Cardiac fibroblast (primary cell): ENCODE data around the gene GNAI3.

Experiments used
- DNase-seq, 2 donors: peaks; one replicate each; pipeline versions ENCODE4 v3.0.0 to v3.0.0-alpha.2; 2010; ENCODE audit warnings: low read depth in 2 of 2
- H3K4me3 ChIP-seq, 2 donors: replicated peaks in 1 of 2; 1 replicate in 1 of 2; 2 replicates in 1 of 2; pipeline ENCODE4 v1.5.1; 2011; ENCODE audit warnings: low read depth in 2 of 2, low read length in 2 of 2, mild to moderate bottlenecking in 2 of 2, moderate library complexity in 1 of 2
- TF ChIP-seq, protein P1 (sequence below): IDR thresholded peaks from one replicate; pipeline ENCODE4 v1.5.1; 2011; ENCODE audit warnings: low read depth, mild to moderate bottlenecking, low read length, inconsistent platforms

The GNAI3 gene

DNA sequence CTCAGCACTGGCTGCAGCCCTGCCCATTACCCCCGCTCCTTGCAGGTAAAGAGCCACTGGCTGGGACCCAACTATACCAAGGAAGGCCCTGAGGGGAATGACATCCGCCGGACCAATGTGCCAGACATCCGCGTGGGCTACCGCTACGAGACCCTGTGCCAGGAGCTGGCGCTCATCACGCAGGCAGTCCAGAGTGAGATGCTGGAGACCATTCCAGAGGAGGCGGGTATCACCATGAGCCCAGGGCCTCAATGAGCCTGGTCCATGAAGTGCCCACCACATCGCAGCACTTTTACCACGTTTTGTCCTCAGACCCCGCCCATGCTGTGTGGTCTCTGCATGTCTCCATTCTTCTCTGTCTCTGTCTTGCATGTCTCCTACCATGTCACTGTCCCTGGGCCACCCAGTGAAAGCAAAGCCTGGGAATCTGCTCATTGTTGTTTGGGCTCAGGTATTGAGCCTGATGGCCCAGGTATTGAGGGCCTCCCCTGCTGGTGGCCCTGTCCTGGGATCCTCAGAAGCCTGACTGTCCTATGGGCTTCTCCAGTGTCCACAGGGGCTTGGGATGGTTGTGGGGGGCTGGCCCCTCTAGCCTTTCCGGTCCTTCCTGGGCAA lies 82.6 kb downstream of the GNAI3 start:
- no peak for DNase-seq
- TF ChIP-seq, protein P1, sequence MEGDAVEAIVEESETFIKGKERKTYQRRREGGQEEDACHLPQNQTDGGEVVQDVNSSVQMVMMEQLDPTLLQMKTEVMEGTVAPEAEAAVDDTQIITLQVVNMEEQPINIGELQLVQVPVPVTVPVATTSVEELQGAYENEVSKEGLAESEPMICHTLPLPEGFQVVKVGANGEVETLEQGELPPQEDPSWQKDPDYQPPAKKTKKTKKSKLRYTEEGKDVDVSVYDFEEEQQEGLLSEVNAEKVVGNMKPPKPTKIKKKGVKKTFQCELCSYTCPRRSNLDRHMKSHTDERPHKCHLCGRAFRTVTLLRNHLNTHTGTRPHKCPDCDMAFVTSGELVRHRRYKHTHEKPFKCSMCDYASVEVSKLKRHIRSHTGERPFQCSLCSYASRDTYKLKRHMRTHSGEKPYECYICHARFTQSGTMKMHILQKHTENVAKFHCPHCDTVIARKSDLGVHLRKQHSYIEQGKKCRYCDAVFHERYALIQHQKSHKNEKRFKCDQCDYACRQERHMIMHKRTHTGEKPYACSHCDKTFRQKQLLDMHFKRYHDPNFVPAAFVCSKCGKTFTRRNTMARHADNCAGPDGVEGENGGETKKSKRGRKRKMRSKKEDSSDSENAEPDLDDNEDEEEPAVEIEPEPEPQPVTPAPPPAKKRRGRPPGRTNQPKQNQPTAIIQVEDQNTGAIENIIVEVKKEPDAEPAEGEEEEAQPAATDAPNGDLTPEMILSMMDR: no peak
- H3K4me3 ChIP-seq: no peak overlapping the region

DNA sequence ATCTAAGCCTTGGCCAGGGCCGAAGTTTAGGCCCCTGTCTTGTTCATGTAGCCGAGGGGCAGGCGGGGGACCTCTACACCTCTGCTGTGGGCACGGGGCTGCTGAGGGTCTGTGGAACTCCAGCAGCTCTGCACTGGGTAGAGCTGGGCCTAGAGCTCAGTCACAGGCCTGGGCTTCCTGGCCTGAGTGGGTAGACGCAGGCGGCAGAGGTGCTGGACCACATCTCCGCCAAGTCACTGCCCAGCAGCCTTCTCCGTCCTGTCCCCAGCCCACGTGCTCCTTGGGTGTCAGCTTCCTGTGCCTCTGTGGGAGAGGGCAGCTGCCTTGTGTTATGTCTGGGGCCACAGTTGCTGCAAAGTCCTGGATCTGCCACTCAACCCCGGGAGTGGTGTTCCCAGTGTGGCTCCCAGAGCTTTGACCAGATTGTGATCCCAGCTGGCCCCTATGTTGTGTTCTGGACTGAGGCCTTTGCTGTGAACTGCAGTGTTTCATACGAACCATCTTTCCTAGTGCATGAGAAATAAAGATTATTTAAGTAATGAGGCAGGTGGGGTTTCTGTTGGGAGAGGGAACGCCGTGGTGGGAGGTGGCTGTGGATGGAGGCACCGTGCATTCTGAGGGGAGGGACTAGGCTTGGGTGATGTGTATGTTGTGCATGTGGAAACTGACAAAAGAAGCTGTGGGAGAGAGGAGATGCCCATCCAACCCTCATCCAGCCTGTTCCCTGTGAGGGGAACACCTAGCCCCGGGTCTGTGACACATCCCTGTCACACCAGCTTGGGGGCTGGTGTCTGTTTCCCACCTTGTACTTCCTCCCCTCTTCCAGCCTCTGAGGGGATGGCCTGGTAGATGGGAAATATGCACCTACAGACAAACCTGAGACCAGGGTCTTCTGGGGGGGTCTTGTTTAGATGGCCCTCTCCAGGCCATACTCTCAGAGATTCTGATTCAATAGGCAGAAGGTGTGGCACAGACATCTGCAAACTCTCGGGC lies 83.4 kb downstream of the GNAI3 start:
- no peak overlapping the region for H3K4me3 ChIP-seq
- no peak for DNase-seq
- TF ChIP-seq, protein P1: no peak

DNA sequence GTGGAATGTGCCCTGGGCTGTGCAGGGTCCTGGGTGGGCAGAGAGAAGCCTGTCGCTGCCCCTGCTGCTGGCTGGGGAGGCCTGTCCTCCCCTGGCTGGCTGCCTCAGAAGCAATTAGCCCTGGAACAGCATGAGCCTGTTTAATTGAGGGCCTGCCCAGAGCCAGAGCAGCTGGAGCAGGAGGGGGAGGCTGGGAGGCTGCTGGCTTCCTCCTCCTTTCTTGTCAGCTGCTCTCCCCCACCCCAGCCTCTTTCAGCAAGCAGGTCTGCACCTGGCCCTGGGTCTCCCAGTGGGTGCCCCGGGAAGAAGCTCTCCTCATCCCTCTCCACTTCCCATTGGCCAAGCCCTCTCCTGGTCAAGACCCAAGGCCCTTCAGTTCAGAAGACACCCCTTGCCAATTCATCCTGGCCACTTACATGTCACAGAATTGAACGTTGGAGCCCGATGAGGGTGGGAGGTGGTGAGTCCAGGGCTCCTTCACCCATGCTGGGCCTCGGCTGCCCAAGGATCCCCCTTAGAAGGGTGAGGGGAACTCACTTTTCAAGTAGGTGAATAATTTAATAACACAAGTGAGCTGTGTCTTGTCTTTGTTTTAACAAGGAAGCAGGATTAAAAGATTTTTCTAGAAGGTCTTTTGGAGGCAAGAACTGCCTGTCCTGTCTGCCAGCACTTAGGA lies 84.4 kb downstream of the GNAI3 start:
- no peak for DNase-seq
- no peak overlapping the region for H3K4me3 ChIP-seq
- TF ChIP-seq, protein P1: no peak

DNA sequence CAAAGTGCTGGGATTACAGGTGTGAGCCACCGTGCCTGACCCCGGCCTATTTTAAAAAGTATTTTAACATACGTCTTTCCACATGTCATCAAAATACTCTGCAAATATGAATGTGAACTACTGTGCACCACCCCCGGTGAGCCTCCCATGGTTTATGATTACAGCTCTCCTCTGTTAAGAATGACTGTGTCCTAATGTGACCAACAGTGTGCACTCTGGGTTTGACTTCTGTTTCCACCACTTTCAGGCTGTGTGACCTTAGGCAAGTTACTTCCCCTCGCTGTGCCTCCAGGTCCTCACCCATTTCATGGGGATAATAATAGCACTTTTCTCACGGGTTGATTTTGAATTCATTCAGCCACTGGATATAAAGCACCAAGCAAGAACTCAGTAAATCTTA lies 85.9 kb downstream of the GNAI3 start:
- no peak overlapping the region for H3K4me3 ChIP-seq
- no peak for DNase-seq
- TF ChIP-seq, protein P1: no peak

DNA sequence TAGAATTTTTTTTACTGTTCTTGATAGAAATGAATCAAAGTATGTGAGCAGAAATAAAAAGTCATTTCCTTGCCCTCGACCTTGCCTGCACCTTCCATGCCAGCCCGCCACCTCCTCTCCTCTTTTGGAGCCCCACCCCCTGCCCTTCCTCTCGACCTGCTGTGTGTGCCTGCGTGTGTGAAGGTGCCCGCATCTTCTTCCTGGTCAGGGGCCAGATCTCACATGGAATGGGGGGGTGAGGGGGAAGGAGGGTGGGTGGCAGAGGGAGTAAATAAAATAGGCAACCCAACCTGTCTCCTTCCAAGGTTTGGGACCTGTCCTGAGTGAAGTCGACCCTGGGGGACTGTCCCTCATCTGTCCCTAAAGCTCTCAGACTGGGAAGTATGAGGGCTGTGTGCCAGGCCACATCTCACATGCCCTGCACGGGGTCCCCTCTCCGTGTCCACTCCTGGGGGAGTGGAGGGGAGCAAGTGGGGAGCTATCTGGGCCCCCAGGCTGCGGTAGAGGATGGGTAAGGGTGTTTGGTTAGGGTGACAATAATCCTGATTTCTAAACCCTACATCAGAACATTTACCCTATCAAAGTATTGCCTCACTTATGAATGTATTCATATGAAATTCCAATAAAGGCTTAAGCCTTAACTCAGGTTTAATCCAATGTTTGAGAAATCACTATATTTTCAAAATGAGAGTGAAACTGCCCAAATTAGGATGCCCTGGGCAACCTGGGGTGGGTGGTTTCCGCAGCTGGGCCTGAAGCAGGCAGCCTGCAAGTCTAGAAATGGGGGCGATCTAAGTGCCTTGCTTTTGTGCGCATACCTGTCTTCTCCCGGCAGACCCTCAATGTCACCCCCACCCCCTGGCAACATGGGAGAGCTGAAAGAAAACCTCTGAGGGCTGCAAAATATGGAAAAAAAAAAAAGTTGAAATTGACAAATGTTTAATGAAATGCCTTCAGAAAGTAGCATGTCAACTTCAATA lies 86.6 kb downstream of the GNAI3 start:
- TF ChIP-seq, protein P1: no peak
- no peak for DNase-seq
- H3K4me3 ChIP-seq: no peak overlapping the region

DNA sequence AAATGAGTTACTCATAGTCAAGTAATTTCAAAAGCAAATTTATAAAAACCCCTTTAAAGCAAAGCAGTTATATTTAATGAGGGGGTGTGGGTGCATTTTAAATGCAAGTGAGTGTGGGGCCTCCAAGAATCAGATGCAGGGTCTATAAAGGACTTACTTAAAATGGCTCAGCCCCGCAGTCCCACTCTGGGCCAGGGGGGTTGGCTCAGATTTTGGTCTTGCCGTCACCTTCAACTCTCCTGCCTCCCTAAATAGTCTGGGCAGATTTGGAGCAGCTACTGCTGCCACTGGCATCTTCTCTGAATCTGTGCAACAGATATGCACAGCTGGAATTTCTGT lies 87.4 kb downstream of the GNAI3 start:
- TF ChIP-seq, protein P1: no peak
- no peak overlapping the region for H3K4me3 ChIP-seq
- no peak for DNase-seq
